Lung (tissue), 12 donors: ENCODE results near the gene TCOF1. TPM values are rescaled to one million over a fixed set of nuclear protein-coding genes. Genes with fewer than 3 reads are reported as not detected.

ENCODE experiments used
- ATAC-seq: fragments of 200-7000 bp; cut with Tn5 transposase; one replicate; pipeline ENCODE4 v1.9.1; 2020; ENCODE audit warnings: moderate number of reproducible peaks; ENCODE audit not compliant: insufficient read depth, low FRiP score
- DNase-seq, 3 donors: peaks; one replicate each; pipeline ENCODE4 v3.0.0-alpha.2; 2013 to 2017
- H3K27ac ChIP-seq, 2 donors: one replicate each; pipeline ENCODE4 v1.5.1; 2013; ENCODE audit warnings: mild to moderate bottlenecking in 2 of 2, moderate library complexity in 2 of 2, control low read depth in 1 of 2, inconsistent platforms in 1 of 2, low read depth in 1 of 2, low read length in 1 of 2
- H3K27me3 ChIP-seq, 3 donors: one replicate each; pipeline ENCODE4 v1.5.1; 2013; ENCODE audit warnings: low read length in 2 of 3; ENCODE audit not compliant: control insufficient read depth in 3 of 3, insufficient read depth in 3 of 3
- H3K36me3 ChIP-seq, 4 donors: one replicate each; pipeline ENCODE4 v1.5.1; 2013; ENCODE audit warnings: low read length in 4 of 4, mild to moderate bottlenecking in 1 of 4, moderate library complexity in 1 of 4; ENCODE audit not compliant: control insufficient read depth in 4 of 4, insufficient read depth in 4 of 4
- H3K4me1 ChIP-seq, 5 donors: one replicate each; pipeline ENCODE4 v1.5.1; 2013; ENCODE audit warnings: low read length in 5 of 5, mild to moderate bottlenecking in 2 of 5, moderate library complexity in 1 of 5; ENCODE audit not compliant: control insufficient read depth in 5 of 5, insufficient read depth in 5 of 5
- H3K4me3 ChIP-seq: one replicate; pipeline ENCODE4 v1.5.1; 2013; ENCODE audit warnings: mild to moderate bottlenecking, control low read depth, moderate library complexity
- H3K9ac ChIP-seq, 2 donors: one replicate each; pipeline ENCODE4 v1.5.1; 2013; ENCODE audit warnings: low read length in 2 of 2, control low read depth in 1 of 2; ENCODE audit not compliant: insufficient read depth in 1 of 2
- H3K9me3 ChIP-seq, 4 donors: one replicate each; pipeline ENCODE4 v1.5.1; 2013; ENCODE audit warnings: low read length in 3 of 4, mild to moderate bottlenecking in 1 of 4, moderate library complexity in 1 of 4; ENCODE audit not compliant: control insufficient read depth in 4 of 4, insufficient read depth in 3 of 4
- WGBS, 2 donors: extraction: QIAGEN DNeasy Blood & Tissue Kit; methylation state at CpG; one replicate each; pipeline ENCODE4 v1.1.7; 2013; 5-methylcytosine and 5-hydroxymethylcytosine counted together
- polyA plus RNA-seq, 2 donors: library from polyadenylated mRNA; stranded (reverse); fragments of 200-250 nt; gene quantifications; one replicate each; pipeline ENCODE4 v1.2.1, GENCODE V29; 2013
- total RNA-seq, 2 donors: library from RNA; depleted of rRNA in 1 of 2; stranded (reverse); fragments of >200 nt in 1 of 2; gene quantifications; one replicate each; pipeline ENCODE4 v1.2.1, GENCODE V29; 2014 to 2021
- TF ChIP-seq, protein P1 (sequence below): IDR thresholded peaks from 2 replicates; pipeline ENCODE4 v1.5.1; 2012; ENCODE audit warnings: mild to moderate bottlenecking; ENCODE audit errors: control extremely low read depth, extremely low read depth
- donor health status: control.
- donor health status: control.
- donor health status: Bipolar disorder and iron deficiency.
- donor health status: healthy.
- donor health status: DM: yes; HTN: yes; CAD: no.

TCOF1 gene
- total and polyA plus RNA-seq, 4 donors = 13.3 to 25.3 (median 15.9) TPM

DNA sequence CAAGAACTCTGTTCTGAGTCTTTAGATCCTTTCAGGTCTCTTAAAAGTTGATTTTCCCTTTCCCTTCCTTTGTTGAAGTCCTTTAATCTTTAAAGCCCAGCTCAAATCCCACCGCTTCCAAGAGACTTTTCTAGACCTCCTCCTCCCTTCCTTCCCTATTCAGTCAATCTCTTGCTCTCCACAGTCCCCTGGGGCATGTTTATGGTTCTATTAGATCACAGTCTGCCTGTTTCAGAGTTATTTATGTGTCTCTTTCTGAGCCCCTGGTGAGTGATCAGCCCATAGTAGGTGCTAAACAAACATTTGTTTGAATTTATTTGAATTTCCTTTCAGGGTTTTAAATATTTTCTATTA is 47.6 kb upstream of the TCOF1 start:
- no peaks in the 10 kb centered on the region for H3K36me3 ChIP-seq
- 84 to 91% methylated on average over 1 of the region's 1 CpG for WGBS, 2 donors
- H3K4me1 ChIP-seq = peaks cover 0 to 44% (median 16%) of the 10 kb centered on the region in 5 donors
- peaks cover 0 to 4% (median 0%) of the 10 kb centered on the region in 4 donors for H3K9me3 ChIP-seq
- TF ChIP-seq, protein P1, sequence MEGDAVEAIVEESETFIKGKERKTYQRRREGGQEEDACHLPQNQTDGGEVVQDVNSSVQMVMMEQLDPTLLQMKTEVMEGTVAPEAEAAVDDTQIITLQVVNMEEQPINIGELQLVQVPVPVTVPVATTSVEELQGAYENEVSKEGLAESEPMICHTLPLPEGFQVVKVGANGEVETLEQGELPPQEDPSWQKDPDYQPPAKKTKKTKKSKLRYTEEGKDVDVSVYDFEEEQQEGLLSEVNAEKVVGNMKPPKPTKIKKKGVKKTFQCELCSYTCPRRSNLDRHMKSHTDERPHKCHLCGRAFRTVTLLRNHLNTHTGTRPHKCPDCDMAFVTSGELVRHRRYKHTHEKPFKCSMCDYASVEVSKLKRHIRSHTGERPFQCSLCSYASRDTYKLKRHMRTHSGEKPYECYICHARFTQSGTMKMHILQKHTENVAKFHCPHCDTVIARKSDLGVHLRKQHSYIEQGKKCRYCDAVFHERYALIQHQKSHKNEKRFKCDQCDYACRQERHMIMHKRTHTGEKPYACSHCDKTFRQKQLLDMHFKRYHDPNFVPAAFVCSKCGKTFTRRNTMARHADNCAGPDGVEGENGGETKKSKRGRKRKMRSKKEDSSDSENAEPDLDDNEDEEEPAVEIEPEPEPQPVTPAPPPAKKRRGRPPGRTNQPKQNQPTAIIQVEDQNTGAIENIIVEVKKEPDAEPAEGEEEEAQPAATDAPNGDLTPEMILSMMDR = no peak
- no peak overlapping the region for H3K27ac ChIP-seq
- H3K9ac ChIP-seq = no peak overlapping the region
- no peak for DNase-seq
- no peak for ATAC-seq
- H3K27me3 ChIP-seq = no peaks in the 10 kb centered on the region
- H3K4me3 ChIP-seq = no peak overlapping the region

DNA sequence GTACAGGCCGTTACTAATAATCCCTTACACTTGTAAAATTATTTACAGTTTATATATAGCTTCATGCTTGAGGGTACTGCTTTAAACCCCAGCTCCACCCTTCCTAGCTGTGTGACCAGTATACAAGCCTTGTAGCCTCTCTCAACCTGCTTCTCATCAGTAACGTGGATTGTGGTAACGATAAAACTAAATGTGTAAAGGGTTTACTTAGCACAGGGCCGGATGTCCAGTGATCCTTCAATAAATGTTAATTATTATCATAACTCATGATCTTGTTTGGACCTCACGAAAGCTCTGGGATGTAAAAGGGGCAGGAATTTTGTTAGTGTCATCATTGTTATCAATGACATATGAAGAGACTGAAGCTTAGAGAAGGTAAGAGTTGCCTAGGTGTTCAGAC is 47.3 kb upstream of the TCOF1 start:
- TF ChIP-seq, protein P1 = no peak
- H3K4me1 ChIP-seq = peaks cover 0 to 40% (median 16%) of the 10 kb centered on the region in 5 donors
- no peak overlapping the region for H3K27ac ChIP-seq
- H3K4me3 ChIP-seq = no peak overlapping the region
- H3K36me3 ChIP-seq = no peaks in the 10 kb centered on the region
- ATAC-seq (no peak), DNase-seq (no peak)
- H3K9me3 ChIP-seq = peaks cover 0 to 4% (median 0%) of the 10 kb centered on the region in 4 donors
- 86 to 88% methylated on average over 5 of the region's 5 CpGs for WGBS, 2 donors
- no peak overlapping the region for H3K9ac ChIP-seq
- H3K27me3 ChIP-seq = no peaks in the 10 kb centered on the region

DNA sequence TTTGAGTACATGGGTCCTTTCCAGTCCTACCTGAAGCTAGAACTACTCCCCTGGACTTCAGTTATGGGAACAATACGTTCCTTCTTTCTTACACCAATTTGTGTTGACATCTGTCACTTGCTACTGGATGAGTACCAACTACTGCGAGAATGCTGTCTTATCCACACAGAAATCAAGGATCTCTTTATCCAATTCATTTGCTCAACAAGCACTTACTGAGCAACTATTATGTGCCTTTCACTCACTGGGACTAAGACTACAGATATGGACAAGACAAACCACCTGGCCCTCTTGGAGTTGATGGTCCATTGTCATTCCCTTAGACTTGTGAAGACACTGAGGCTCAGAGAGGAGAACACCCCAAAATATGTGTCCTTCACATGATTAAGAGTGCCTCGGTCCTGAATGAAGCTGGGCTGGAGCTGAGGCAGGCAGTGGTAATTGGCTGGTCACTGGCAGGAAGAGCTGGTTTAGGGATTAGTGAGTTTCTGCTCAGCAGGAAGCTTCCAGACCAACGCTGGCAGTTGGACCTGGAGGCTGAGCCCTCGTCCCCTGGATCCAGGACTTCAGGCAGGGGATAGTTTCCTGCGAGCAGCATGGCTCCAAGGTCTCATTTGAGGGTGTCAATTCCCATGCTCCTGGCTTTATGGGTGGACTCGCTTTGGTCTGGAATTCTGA is 46.3 kb upstream of the TCOF1 start:
- H3K27me3 ChIP-seq = no peaks in the 10 kb centered on the region
- DNase-seq (no peak), ATAC-seq (no peak)
- H3K9ac ChIP-seq = no peak overlapping the region
- TF ChIP-seq, protein P1 = no peak
- no peak overlapping the region for H3K4me3 ChIP-seq
- no peaks in the 10 kb centered on the region for H3K36me3 ChIP-seq
- H3K4me1 ChIP-seq = peaks cover 0 to 31% (median 9%) of the 10 kb centered on the region in 5 donors
- peaks cover 0 to 4% (median 0%) of the 10 kb centered on the region in 4 donors for H3K9me3 ChIP-seq
- H3K27ac ChIP-seq = no peak overlapping the region
- WGBS, 2 donors = 75 to 82% methylated on average over 7 of the region's 7 CpGs

DNA sequence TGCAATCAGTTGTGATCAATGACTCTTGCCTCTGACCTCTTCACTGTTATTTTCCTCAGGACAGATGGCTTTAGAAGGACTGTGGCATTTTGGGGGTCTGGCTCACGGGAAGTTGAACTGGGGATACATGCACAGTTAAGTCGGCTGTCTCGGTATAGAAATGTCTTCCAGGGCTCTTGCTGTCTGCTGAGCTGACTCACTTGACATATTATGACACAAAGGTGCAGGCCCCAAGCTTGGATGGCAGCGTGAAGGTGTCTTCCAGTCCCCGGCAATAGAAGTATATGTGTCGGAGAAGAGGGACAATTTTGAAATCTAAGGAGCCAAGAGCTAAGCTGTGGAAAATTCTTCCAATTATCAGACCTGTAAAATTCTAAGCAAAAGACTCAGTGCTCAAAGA is 45.0 kb upstream of the TCOF1 start:
- peaks cover 0 to 17% (median 4%) of the 10 kb centered on the region in 5 donors for H3K4me1 ChIP-seq
- peaks cover 0 to 4% (median 0%) of the 10 kb centered on the region in 4 donors for H3K9me3 ChIP-seq
- H3K27ac ChIP-seq = no peak overlapping the region
- DNase-seq (no peak), ATAC-seq (no peak)
- H3K36me3 ChIP-seq = no peaks in the 10 kb centered on the region
- 90 to 91% methylated on average over 6 of the region's 6 CpGs for WGBS, 2 donors
- H3K4me3 ChIP-seq = no peak overlapping the region
- H3K27me3 ChIP-seq = no peaks in the 10 kb centered on the region
- no peak overlapping the region for H3K9ac ChIP-seq
- TF ChIP-seq, protein P1 = no peak
